Measurements from ENCODE around the gene MTF2.

The MTF2 gene

DNA sequence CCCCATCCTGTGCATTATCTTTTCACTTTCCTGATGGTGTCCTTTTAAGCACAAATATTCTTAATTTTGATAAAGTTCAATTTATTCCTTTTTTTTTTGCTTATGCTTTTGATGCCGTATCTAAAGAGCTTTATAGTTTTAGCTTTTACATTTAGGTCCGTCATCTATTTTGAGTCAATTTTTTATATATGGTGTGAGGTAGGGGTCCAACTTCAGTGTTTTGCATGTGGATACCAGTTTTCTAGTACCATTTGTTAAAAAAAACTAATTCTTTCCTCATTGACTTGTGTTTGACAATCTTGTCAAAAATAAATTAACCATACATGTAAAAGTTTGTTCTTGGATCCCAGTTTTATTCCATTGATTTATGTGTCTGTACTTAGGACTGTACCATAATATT, 4.9 kb downstream of the MTF2 start:
- no peak for DNase-seq

DNA sequence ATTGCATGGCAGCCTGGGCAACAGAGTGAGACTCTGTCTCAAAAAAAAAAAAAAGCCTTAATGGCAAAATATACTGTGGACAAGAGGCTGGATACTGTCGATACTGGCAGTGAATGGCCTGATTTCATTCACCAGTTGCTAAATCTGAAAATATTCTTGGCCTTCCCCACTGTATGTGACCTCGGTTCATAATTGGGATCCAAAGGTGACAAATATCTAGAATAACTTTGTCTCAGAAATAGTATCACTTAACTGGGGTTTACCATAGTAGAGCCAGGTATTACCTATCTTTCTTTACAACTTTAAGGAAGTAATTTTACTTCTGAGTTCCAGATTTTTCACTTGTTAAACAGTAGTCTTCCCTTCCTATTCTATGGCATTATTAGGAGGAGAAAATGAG, 8.4 kb downstream of the MTF2 start:
- DNase-seq, result no peak

DNA sequence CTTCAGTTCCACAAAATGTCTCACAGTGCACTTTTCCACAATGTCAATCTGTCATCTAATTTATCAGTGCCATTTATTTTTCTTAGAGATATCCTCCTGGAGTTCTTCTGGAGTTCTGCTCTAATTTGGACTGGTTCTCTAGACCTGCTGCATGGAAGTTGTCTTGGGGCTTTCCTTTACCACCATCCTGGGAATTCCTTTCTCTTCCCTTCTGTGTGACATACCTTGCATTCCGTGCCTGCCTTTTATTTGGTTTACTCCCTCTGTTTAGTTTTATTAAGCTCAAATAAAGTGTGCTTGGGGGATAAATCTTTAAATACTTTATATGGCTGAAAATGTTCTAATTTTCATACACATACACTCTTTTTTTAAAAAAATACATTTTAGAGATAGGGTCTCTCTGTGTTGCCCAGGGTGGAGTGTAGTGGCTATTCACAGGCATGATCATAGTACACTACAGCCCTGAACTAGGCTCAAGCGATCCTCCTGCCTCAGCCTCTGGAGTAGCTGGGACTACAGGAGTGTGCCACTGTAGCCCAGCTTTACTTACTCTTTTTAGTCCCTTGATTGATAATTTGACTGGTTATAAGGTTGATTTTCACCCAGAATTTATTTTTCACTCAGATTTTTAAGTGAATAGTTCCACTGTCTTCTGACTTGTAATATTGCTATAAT, 14.4 kb downstream of the MTF2 start:
- DNase-seq, result no peak

DNA sequence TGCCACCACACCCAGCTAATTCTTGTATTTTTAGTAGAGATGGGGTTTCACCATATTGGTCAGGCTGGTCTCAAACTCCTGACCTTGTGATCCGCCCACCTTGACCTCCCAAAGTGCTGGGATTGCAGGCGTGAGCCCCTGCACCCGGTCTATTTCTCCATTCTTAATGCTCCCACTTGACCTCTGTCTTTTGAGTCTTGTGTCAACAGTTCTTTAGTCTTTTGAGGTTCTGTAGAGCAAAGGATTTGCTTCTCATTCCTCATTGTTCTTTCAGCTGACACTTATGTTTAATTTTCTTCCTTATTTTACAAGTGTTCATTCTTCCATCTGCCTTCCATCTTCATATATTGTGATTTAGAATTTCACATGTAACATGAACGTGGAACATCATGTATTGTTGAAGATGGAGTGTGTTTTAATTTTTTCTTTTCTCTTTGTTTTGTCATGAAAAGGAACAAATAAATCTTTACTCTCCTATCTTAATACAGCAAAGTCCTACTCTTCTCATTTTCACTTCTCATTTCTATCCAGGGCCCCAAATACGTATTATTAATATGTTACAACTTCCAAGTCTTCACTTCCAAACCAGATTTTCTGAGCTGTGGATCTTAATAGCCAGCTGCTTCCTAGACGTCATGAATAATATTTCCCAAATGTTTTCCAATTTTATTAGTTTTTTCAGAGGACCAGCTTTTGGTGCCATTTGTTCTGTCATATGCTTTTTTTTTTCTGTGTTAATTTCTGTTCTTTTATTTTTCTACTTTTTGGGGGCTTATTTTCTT, 16.9 kb downstream of the MTF2 start:
- DNase-seq, result no peak

DNA sequence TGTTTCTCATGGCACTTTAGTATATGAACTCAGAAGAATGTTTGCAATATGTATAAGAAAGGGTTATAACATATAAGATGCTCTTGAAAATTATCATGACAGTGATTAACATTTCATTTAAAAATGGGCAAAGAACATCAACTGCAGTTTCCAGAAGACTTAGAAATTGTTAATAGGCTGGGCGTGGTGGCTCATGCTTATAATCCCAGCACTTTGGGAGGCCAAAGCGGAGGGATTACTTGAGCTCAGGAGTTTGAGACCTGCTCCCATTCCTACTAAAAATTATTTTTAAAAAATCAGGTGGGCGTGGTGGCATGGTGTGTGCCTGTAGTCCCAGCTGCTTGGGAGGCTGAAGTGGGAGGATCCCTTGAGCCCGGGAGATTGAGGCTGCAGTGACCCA, 23.1 kb downstream of the MTF2 start:
- DNase-seq, result no peak

DNA sequence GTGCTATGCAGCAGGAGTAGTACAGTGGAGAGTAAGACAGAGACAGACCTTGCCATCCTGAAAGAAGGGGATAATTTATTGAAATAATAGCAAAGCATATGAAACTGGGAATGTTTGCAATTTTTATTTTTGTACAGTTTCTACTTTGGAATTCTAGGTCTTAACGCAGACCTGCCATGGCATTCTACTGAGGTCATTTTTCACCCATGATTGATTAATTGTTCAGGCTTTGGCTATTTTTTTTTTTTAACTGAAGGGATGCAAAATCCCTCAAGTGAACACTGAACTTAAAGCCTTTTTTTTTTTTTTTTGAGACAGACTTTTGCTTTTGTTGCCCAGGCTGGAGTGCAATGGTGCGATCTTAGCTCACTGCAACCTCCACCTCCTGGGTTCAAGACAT, 27.1 kb downstream of the MTF2 start:
- DNase-seq, result no peak

DNA sequence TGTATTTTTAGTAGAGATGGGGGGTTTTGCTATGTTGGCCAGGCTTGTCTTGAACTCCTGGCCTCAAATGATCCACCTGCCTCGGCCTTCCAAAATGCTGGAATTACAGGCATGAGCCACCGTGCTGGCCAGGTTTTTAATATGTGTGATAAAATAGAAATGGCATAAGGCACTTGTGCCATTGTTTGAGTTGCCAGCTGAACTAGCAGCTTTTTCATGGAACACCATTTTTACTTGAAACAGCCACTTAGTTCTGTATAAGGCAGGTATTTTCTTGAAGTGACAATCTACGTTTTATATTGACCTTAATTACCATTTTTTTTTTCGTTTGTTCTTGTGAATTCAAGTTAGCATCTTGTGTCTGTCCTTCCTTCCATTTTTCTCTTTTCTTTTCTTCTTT, 28.3 kb downstream of the MTF2 start:
- DNase-seq, result no peak

DNA sequence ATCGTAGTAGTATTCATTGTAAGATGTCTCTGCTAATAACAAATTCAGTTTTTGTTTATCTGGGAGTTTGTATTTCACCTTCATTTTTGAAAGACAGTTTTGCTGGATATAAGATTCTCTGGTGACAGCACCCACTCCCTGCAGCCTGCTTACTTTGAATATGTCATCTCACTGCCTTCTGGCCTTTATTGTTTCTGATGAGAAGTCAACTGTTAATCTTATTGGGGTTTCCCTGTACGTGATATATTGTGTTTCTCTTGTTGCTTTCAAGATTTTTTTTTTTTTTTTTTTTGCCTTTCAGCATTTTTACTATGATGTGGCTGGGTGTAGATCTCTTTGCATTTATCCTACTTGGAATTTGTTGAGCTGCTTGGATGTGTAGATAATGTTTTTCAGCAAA, 29.3 kb downstream of the MTF2 start:
- DNase-seq, result no peak

DNA sequence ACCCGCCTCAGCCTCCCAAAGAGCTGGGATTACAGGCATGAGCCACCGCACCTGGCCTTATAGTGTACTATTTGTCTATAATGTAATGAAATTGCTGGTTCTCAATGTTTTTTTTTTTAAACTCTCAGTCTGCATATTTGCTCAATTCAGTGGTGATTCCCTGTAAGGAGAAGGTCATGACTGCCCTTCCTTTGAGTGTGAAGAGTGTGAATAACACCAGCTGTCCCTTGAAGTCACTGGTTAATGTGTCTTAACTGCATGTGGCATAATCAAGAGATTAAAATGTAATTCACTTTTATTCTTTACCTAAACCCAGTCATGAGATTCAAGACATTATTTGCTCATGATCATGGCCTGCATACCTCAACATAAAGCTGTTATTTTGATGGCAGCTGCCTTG, 30.5 kb downstream of the MTF2 start:
- no peak for DNase-seq

DNA sequence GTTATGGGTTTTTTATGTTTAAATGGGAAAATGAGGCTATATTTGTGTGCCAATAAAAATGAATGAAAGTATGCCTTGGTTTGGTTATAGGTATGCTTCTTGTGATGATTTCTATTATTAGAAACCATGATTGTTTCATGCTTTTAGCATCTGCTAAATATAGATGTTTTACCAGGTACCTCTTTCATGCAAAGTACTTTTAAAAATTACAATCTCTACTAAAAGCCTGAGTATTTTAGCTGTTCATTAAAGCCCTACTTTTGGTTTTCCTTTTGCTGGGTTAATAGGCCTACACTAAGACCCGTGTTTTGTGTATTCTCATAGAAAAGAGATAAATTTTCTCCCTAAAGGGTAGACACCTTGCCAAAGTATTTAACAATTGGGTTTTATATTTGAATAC, 32.0 kb downstream of the MTF2 start:
- DNase-seq, result no peak

DNA sequence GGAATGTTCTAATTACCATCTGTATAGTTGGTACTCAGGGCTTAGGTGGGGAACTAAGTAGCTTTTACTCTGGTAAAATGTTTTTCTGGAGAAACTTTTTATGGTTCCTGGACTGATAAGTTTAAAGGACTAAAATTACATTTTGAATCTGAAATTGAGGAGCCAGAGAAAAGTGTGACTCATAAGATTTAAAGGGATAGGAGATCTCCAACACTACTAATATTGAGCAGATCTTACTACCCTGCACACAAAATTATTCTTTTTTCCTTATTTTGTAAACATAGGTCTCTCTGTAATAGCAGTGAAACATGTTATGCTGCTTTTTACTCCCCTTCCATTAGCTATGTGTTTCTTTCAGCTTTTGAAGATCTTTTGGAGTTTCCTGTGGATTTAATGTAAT, 32.5 kb downstream of the MTF2 start:
- no peak for DNase-seq

DNA sequence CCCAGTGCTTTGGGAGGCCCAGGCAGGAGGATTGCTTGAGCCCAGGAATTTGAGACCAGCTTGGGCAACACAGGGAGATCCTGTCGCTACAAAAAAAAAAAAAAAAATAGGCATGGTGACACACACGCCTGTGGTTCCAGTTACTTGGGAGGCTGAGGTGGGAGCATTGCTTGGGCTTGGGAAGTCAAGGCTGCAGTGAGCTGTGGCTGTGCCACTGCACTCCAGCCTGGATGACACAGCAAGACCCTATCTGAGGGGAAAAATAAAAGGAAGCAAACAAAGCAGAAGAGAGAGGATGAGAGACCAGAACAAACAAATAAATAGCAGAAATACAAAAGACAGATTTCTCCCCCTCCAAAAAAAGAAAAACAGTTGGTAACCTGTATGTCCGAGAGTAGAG, 34.0 kb downstream of the MTF2 start:
- DNase-seq, result no peak

DNA sequence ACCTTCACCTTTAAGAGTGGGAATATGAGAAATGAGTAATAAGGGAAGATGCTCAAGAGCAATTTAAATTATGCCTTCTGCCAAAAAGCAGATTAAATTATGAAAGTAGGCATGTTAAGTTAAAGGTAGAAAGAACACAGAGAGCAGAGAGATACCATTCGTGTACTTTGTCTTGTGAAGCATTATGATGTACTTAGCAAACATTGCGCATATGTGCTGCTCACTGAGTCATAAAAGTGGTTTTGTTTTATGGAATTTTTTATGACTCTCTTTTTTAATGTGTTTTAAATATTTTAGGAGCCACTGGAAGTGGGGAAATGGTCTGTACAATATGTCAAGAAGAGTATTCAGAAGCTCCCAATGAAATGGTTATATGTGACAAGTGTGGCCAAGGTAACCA, 35.3 kb downstream of the MTF2 start:
- DNase-seq, result no peak

DNA sequence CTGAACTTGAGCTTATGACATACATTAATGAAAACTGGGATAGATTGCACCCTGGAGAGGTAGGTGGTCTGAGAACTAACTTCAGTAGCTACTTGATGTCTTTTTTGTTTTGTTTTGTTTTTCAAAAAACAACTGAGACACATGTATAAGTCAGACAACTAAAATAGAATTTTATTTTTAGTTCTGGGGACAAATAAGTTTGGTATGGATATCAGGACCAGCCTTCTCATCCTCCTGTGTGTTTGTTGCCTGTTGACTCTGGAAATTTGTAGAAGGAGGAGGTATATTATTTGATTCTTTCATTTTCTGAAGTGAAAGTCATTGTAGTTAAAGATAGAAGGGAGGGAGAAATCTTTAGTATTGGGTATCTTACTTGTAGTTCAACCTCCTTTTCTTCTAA, 41.5 kb downstream of the MTF2 start:
- no peak for DNase-seq

DNA sequence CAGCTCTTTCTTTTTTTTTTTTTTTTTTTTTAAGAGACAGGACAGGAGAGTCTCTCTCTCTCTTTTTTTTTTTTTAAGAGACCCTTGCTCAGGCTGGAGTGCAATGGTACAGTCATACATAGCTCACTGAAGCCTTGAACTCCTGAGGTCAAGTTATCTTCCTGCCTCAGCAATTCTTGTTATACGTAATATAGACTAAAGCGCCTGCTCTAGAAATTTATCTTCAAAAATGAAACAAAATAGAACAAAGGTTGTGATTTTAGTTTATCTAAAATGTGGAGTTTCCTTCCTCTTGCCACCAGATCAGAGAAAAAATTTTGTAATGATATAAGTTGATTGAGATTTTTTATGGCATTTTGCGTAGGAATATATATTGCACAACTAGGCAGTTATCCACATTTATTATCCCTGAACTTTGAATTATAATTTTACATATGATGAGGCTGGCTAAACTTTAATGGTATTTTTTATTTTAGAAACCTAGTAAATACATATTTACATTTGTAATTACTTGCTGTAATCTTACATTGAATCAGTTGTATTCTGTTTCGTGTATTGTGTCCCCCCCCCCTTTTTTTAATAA, 44.2 kb downstream of the MTF2 start:
- DNase-seq, result no peak

DNA sequence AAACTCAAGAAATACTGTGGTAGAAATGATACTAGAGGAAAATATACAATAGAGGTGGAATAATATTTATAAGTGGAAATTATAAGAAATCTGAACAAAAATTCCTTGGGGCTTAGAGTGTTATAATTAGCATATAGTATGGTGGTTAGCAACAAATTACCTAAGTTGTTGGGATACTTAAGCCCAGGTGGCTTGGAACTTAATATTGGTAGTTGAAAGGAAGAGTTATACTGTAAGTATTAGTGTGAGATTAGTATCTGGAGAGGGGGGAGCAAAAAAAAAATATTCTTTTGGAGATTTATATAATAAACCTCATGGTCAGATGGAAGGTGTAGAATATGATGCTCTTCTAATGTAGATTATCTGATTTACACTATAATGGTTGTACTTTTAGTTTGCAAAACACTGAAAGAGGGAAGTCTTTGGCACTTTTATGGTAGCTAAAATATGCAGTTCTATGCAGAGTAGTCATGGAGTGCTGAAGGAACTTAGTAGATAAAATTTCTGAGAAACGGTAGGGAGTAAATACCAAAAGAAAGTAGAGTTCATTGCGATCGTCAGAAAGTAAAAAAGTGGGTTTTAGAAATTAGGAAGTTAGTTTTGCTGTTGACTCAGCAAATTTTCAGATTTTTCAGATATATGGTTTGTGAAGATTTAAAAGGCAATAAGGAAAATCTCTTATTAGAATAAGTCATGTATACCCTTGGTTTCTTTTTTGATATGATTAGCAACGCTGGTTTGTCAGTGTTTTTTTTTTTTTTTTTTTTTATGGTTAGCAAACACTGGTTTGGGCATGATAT, 45.7 kb downstream of the MTF2 start:
- DNase-seq, result no peak

DNA sequence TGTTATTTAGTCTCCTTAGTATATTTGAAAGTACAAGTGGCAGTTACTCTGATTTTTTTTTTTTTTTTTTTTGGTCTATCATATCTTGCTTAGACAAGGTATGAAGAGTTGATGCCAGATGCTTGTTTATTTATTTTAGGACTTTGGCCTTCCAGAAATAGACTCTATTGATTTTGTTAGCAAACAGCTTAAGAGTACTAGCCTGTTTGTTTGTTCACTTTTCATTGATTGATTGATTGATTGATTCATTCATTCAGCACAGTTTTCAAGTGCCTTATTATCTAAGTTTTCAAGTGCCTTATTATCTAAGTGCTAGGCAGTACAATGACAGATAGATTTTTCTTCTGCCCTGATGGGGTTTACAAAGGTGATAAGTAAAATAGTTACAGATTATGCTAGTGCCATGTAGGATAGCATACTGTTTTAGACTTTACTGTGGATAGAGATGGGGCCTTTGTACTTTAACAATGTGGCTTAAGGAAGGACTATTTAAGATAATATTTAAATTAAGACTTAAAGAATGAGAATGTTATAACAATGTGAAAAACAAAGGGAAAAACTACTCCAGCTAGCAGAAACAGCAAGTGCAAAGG, 50.5 kb downstream of the MTF2 start:
- DNase-seq, result no peak

DNA sequence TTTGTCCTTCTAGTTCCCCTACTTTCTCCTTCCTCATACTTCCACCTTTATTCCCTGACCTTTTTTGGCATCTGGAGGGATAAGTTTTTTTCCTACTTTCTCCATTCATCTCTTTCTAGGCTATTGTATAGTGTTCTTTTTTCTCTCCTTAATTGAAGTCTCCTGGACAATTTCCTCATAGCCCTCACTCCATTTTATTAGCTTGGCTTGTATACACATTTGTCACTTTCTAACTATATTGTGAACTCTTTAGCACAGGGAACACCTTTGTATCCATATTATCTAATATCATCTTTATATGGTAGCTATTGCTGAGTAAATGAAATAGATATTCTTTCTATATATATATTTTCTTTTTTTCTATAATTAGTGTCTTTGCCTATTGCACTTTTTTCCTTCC, 53.6 kb downstream of the MTF2 start:
- no peak for DNase-seq

DNA sequence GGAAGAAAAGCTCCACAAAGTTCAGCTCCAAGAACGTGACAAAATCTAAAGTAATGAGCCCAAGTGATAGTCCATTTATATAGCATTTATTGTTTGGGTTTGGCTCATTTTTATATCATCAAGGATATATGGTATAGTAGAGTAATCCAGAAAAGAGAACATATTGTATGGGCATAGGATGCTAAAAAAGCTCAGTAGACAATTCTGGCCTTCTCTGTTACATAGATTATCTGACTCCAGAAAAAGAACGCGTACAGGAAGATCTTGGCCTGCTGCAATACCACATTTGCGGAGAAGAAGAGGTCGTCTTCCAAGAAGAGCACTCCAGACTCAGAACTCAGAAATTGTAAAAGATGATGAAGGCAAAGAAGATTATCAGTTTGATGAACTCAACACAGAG, 57.4 kb downstream of the MTF2 start:
- DNase-seq, result no peak

DNA sequence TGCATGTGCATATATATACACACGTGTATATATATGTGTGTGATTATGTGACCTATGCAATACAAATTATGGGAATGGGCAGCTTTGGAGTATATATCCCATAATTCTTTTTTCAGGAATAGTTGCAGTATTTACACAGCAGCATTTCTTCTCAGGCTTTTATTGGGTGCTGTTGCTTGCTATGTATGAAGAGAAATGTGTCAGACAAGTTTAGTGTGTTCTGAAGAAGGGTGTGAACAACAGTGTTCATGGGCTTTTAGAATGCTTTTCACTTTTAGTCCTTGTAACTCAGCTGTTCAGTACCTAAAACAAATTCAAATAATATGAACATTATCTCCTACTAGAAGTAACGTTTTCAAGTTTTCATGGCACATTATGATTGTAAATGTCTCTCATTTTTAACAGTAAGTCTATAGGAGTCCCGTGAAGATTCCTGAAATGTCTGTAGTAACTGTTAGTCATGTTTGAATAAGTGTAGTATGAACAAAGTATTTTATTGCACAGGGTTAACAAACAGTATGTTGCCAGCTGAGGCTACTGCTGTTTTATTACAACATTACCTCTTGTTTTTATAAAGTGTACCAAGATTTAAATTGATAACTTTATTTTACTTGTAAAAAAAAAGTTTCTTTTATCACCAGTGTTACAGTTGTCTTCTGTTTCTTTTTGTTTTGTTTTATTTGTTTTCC, 58.7 kb downstream of the MTF2 start:
- DNase-seq, result no peak

DNA sequence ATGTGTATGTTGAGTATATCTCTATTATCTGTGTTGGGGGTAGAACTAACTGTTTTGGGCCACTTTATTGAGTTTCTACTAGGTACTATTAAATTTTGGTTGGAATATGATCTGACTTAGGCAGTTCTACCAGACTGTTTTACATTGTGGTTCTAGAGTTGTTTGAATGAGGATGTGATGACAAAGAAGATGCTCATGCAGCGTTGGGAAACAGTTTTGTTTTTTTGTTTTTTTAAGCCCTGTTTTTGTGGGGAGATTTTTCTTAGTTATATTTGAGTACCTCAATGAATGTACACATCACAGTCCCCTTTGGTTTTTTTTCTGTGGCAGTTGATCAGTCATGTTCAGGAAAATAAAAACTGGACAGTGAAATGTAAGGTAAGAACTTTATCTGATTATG, 61.0 kb downstream of the MTF2 start:
- DNase-seq, result no peak

DNA sequence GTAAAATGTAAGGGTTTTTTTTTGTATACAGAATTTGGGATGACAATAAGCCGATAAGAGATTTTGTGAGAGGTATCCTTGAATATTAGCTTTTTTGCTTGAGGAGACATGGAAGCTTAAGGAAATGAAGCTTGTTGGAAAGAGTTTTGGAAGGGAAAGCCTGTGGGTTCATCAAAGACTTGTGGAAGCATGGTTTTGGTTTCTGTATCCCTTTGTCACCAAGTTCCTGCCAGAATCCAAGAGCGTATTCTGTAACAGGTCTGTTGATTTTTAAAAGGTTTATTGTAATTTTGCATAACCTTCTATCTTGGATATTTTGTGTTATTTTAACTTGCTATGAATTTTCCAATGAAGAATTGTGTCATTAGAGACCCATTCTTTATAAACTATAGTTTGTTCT, 63.1 kb downstream of the MTF2 start:
- no peak for DNase-seq

DNA sequence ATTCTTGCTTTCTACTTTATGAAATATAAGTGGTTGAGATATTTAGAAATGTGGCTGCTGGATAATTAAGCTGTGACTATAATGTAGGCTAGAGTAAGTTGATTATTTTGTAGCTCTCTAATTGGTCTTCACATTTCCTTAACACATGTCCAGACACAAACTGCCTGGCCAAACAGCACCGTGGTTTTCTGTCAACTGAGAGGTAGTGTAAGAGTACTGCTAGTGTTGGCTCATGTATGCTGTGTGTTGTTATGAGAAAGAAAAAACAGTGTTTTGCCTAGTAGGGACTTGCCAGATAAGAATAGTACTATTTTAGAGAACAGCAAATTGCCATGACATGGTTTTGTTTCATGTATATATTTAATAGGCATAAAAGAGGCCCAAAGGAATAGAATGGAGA, 64.1 kb downstream of the MTF2 start:
- no peak for DNase-seq
